Activated naive CD4-positive, alpha-beta T cell (primary cell): ENCODE data around the gene TAF4.

Experiments
- DNase-seq, 4 experiments: peaks; one replicate each; lab custom pipeline; 2025; lab: John Stamatoyannopoulos, UW

The TAF4 gene

DNA sequence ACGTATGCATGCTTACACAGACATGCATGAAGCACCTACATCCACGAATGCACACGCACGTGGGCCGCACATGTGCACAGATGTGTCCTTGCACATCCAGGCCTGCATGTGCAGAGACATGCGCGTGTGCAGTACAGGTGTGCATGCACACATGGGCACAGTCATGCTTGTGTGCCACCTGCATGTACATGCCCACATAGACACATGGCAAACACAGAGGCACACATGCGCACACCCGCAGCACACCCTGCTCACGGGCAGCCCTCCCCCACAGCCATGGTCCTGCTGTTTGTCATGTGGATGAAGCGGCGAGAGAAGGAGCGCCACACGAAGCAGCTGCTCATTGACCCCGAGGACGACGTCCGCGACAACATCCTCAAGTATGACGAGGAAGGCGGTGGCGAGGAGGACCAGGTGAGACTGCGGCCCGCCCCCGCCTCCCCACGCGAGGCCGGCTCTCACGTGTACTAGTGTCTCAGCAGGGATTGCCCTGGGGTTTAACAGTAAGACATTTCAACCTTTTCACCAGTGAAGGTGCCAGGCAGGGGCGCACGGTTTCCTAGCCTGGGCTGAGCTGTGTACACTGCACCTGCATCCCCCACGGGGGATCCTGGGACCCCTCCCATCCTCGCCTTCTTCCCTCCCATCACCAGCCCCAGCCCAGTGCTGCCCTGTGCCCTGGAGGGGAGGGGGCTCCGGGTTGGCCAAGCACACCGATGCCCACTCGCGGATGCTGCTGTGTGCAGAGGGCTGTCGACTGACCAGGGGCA, 132.8 kb downstream of the TAF4 start:
- no peak for DNase-seq

DNA sequence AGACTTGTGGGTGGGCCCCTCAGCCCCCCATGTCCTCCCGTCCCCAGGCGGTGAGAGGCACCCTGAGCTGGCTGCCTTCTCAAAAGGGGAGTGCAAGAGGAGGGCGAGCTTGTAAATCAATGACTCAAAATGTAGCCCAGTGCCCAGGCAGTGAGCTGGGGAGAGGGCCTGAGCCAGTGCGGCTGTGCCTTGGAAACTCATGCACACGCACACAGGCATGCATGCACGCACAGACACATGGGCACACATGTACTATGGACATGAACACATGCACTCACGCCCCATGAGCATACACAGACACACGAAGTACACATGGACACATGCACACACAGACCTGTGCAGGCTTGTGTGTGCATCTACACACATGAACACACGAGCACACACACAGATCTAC, 133.5 kb downstream of the TAF4 start:
- no peak for DNase-seq

DNA sequence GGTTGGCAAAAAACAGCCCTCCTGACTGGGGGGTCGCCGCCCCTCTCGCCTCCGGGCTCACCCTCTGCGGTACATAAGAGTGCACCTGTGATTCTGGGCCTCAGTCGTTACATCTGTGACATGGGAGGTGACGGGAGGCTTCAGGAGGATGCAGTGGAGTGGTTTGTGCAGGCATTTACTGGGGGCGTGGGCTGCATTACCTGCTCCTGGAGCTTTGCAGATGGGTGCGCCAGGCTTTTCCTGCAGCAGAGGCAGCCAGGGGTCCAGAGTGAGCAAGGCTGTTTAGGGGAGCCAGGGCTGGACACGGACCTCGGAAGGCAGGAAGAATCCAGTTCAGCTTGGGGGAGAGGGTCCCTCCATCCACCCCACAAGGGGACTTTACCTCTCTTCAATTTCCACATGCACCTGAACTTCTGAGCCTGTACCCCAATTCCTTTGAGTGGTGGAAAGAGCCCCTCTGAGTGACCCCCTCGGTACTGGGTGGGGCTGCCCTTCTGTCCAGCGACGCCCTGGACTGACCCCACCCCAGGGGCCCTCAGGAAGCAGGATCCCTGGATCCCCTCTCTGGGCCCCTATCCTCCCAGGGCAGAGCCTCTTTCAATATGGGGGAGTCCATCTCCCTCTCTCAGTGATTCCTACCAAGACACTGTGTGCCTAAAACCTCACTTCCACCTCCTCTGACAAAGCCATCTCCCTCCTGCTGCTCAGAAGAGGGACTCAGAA, 134.0 kb downstream of the TAF4 start:
- DNase-seq = no peak

DNA sequence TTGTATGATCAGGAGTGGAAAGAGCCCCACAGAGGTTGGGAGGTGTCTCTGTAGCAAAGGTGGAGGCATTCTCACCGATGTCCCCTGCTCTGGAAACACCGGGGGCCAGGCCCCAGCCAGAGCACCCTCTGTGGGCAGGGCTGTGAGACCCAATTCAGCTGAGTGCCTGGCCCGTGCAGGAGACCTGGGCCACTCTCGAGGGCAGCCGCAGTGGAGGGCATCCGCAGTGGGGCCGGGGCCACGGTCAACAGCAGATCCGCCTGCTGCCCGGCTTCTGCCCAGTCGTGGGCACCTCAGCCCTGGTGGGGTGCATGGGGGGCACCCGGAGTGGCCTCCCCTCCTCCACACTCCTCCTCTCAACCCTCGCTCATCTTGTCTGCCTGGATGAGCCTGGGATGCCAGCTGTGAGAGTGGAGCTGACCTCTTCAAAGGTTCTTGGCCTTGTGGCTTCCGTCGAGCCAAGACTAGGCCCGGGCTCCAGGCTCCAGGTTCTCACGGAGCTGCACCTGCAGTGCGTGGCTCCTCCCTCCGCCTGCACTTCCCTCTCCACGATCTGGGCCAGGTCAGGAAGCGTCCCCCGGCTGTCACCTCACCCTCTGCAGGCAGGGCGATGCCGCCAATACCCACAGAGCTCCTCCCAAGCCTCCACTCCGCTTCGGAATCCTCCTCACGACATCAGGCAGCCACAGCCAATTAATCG, 134.8 kb downstream of the TAF4 start:
- no peak for DNase-seq

DNA sequence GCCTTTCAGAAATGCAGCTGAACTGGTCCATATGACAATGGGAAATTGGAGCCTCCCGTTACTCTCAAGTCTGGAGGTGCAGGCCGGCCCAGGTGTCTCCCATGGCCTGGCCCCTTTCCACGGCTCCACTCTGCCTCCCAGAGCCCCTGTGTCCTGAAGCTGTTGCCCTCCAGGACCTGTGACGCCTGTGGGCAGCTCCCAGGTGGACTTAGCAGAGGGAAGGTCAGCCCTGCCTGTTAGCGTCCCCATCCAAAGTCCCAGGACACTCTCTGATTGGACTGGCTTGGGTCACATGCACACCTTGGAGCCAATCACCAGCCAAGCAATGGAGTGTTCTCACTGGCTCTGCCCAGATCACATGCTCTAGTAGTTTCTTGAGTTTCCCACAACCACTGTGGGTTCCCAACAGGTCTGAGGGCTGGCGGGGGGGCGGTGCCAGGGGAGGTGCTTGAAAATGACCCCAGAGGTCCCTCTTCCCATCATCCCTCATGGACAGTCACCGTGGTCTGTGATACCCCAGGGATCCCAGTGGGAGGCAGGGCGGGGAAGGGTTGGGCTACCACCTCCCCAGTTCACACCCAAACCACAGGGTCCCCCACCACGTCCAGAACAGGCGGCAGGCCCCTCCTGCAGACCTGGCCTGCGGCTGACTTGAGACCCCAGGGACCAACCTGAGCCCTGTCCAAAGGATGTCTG, 135.6 kb downstream of the TAF4 start:
- no peak for DNase-seq

DNA sequence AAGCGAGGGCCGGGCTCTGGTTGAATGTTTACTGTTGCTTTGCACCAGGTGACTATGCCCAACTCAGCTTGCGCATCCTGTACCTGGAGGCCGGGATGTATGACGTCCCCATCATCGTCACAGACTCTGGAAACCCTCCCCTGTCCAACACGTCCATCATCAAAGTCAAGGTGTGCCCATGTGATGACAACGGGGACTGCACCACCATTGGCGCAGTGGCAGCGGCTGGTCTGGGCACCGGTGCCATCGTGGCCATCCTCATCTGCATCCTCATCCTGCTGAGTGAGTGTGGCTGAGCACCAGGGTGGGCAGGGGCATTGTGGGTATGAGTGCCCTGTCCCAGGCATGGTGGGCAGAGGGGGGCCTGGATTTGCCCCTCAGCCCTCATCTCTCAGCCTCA, 136.1 kb downstream of the TAF4 start:
- no peak for DNase-seq

DNA sequence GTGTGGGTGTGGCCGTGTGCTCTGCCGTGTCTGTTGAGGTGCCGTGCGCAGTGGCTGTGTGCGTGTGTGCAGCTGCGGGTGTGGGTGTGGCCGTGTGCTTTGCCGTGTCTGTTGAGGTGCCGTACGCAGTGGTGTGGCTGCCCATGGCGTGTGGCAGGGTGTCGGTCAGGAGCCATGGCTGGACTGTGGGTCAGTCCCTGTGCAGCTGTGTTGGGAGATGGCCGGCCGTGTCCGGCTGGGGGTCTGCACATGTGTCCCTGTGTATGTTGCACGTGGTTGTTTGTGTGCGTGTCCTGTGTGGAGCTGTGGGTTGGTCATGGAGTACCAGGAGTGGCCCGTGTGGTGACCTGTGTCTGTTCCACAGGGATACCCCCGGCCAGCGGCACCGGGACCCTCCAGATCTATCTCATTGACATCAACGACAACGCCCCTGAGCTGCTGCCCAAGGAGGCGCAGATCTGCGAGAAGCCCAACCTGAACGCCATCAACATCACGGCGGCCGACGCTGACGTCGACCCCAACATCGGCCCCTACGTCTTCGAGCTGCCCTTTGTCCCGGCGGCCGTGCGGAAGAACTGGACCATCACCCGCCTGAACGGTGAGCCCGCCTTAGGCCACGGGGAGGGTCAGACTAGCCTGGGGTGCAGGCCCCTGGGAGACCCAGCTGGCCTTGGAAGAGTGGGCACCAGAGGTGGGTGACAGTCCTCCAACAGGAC, 137.7 kb downstream of the TAF4 start:
- DNase-seq = no peak

DNA sequence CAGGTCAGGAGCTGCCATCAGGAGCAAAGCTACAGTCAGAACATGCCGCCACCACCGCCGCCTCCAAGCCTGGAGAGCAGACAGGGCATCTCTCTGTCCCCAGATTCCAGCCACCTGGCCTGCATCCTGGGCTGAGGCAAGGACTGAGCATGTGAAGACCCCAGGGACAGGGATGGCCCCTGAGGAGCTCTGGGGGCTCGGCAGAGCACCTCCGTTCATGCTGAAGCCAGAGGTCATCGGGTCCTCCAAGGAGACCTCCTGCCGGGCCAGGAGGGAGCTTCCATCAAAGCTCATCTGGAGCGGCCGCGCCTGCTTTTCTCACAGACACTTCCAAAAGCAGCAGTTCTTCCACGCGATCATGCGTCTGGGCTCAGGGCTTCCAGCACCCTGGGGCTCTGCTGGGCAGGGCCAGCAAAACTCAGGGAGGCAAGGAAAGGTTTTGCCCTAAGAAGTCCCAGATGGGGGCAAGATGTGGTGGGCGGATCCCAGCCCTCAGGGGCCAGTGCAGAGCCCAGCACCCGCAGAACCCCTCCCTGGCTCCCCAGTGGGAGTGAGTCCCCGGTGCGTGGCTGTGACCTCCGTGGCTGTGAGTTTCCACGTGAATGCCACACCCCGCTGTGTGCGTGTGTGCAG, 138.4 kb downstream of the TAF4 start:
- DNase-seq = no peak

DNA sequence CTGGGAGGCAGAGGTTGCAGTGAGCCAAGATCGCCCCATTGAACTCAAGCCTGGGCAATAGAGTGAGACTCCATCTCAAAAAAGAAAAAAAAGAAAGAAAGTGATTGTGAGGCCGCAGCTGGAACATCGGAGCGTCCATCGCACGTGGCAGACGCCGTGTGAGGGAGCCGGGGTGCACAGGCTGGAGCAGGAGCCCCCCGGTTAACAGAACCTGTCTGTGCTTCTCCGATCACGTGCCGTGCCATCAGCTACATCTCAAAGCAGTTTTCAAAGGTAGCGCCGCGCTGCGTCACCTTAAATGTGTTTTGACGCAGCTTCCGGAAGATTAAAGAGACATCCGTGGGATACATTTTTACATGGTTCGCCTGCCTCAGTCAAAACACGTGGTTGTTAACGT, 138.9 kb downstream of the TAF4 start:
- DNase-seq = no peak

DNA sequence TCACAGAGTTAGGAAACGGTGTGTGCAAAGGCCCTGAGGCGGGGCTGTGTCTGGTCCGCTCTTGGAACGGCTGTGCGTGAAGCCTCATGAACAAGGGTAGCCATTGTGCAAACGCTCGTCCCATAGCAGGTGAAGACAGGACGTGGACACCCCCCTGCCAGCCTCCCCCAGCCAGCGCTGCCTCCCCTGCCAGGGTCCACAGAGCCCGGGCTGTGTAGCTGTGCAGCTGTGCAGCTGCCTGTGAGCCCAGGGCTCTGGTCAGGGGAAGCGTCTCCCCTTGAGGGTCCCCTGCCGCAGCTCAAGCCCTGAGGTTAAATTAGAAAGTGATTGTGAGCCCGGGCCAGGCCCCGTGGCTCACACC, 139.4 kb downstream of the TAF4 start:
- no peak for DNase-seq

DNA sequence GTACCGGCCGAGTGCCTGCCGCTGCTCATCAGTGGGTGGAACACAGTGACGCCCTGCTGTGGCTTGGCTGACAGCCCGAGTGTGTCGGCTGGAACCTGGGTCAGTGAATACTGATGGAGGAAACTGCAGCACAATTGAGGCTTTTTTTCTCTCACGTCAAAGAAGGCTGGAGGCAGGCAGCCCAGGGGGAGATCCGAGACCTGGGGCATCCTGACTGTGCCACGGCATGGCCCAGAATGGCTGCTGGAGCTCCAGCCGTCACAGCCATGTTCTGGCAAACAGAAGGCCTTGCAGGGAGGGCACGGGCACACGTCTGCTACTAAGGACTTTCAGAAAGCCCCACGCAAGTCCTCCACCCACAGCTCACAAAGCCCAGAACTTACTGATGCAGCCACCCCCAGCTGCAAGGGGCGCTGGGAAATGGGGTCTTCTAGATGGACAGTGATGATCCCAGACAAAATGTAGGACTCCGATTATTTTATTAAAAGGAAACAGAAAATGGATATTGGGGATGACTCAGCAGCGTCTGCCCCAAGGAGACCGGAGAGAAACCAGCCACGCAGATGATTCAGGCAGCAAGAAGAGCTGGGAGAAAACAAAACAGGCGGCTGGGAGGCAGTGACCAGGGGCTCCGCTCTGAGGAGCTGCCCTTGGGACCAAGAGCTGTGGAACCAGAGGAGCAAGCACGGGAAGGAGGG, 140.0 kb downstream of the TAF4 start:
- no peak for DNase-seq

DNA sequence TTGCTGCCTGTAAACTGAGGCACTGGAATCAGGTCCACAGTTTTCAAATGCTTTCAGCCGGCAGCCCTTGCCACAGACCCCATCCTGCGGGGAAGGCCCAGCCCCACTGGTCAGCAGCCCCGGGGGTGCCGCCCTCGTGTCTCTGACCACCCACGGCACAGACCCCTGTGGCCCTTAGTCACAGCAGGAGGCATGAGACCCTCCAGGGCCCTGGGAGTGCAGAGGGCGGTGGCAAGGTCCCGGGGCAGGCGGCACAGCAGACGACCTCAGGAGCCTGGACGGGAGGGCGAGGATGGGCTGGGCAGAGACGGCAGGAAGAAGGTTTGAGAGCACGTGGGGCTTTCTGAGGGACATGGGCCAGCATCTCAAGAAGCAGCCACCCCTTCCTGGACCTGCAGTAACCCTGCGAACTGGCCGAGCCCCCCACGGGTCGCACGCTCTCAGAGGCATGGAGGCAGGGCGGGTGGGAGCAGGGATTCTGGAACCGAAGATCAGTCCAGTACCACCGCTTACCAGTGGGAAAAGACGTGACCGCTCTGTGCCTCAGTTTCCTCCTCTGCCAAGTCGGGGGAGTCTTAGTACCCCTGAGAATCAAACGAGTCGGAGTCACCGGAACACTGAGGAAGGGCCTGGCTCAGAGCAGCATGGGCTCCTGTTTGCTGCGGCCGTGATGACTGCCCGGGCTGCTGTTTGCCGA, 140.7 kb downstream of the TAF4 start:
- DNase-seq = no peak
